ENCODE results near the gene TMPRSS5. TPM values are rescaled to one million over a fixed set of nuclear protein-coding genes. Genes with fewer than 3 reads are reported as not detected.

Gene TMPRSS5
- total and polyA plus RNA-seq, 2 donors from 2014 or later, result 0.60 to 0.65 TPM

- Histone ChIP-seq H3K9me3 (ENCODE audit: control insufficient read depth in 2 of 3, insufficient read depth in 1 of 3, low read length in 3 of 3) (no peaks in the 10 kb centered on the region), H3K27me3 (ENCODE audit: control insufficient read depth, insufficient read depth, low read length) (no peaks in the 10 kb centered on the region), H3K4me3 (ENCODE audit: low read length in 3 of 3) (no peak overlapping the region), H3K27ac (ENCODE audit: low read depth in 2 of 2, low read length in 2 of 2) (no peak overlapping the region), H3K9ac (ENCODE audit: low read length in 3 of 3) (no peak overlapping the region), H3K36me3 (ENCODE audit: control insufficient read depth in 2 of 3, insufficient read depth in 3 of 3, low read length in 3 of 3) (no peaks in the 10 kb centered on the region), H3K4me1 (ENCODE audit: control insufficient read depth in 2 of 3, insufficient read depth in 2 of 3, low read depth in 1 of 3, low read length in 3 of 3) (peaks cover 0 to 2% (median 0%) of the 10 kb centered on the region in 3 donors)
- FAIRE-seq (no peak), DNase-seq (peak in 1 of 5 donors; percentile 29)
- intact Hi-C loops (cut with DNase I), result no loop called here
- TF ChIP-seq CTCF (IDR thresholded peaks at IDR 0.05; ENCODE audit: borderline replicate concordance, extremely low read depth, insufficient read depth), result no peak
Measured at GRCh38 chr11:113670149-113670830, 35.8 kb downstream of the TMPRSS5 start.

GRCh38 chr11:113668255-113668654 lies 37.9 kb downstream of the TMPRSS5 start:
- intact Hi-C loops (cut with DNase I), result no loop called here
- no peak for FAIRE-seq

GRCh38 chr11:113667801-113668200 lies 38.3 kb downstream of the TMPRSS5 start:
- no peaks in the 10 kb centered on the region for H3K27me3 ChIP-seq (ENCODE audit: control insufficient read depth, insufficient read depth, low read length)
- no peaks in the 10 kb centered on the region for H3K9me3 ChIP-seq (ENCODE audit: control insufficient read depth in 2 of 3, insufficient read depth in 1 of 3, low read length in 3 of 3)
- H3K4me3 ChIP-seq (ENCODE audit: low read length in 3 of 3), result no peak overlapping the region
- intact Hi-C loops (cut with DNase I), result no loop called here
- no peaks in the 10 kb centered on the region for H3K4me1 ChIP-seq (ENCODE audit: control insufficient read depth in 2 of 3, insufficient read depth in 2 of 3, low read depth in 1 of 3, low read length in 3 of 3)
- FAIRE-seq (no peak), DNase-seq (no peak)
- no peak overlapping the region for H3K27ac ChIP-seq (ENCODE audit: low read depth in 2 of 2, low read length in 2 of 2)
- no peak overlapping the region for H3K9ac ChIP-seq (ENCODE audit: low read length in 3 of 3)
- no peak for TF ChIP-seq CTCF (IDR thresholded peaks at IDR 0.05; ENCODE audit: borderline replicate concordance, extremely low read depth, insufficient read depth)
- no peaks in the 10 kb centered on the region for H3K36me3 ChIP-seq (ENCODE audit: control insufficient read depth in 2 of 3, insufficient read depth in 3 of 3, low read length in 3 of 3)

More at GRCh38 chr11:113668255-113668654, 37.9 kb downstream of the TMPRSS5 start:
- H3K4me3 ChIP-seq (ENCODE audit: low read length in 3 of 3), result no peak overlapping the region
- H3K27ac ChIP-seq (ENCODE audit: low read depth in 2 of 2, low read length in 2 of 2), result no peak overlapping the region
- no peak for DNase-seq
- H3K27me3 ChIP-seq (ENCODE audit: control insufficient read depth, insufficient read depth, low read length), result no peaks in the 10 kb centered on the region
- no peak overlapping the region for H3K9ac ChIP-seq (ENCODE audit: low read length in 3 of 3)
- no peak for TF ChIP-seq CTCF (IDR thresholded peaks at IDR 0.05; ENCODE audit: borderline replicate concordance, extremely low read depth, insufficient read depth)
- no peaks in the 10 kb centered on the region for H3K4me1 ChIP-seq (ENCODE audit: control insufficient read depth in 2 of 3, insufficient read depth in 2 of 3, low read depth in 1 of 3, low read length in 3 of 3)
- H3K9me3 ChIP-seq (ENCODE audit: control insufficient read depth in 2 of 3, insufficient read depth in 1 of 3, low read length in 3 of 3), result no peaks in the 10 kb centered on the region
- H3K36me3 ChIP-seq (ENCODE audit: control insufficient read depth in 2 of 3, insufficient read depth in 3 of 3, low read length in 3 of 3), result no peaks in the 10 kb centered on the region
